Measurements from ENCODE around the gene ECHDC1.

- no peak for TF ChIP-seq POLR2A (IDR thresholded peaks at IDR 0.05)
- TF ChIP-seq CTCF (IDR thresholded peaks at IDR 0.05), result no peak
Observed at GRCh38 chr6:127279815-127280214, 63.6 kb downstream of the ECHDC1 start.
